D721Med (cell line): ENCODE results near the gene CMBL.

Experiments
- DNase-seq: peaks from one replicate; pipeline ENCODE4 v3.0.0; 2011; ENCODE audit warnings: low spot score; ENCODE audit not compliant: insufficient read length
- FAIRE-seq: peaks from 2 replicates; lab custom pipeline; 2011; peaks lifted over from hg19 to GRCh38; lab: Jason Lieb, UNC
- CTCF ChIP-seq: IDR thresholded peaks from 2 replicates; pipeline ENCODE4 v1.5.1; 2012; ENCODE audit warnings: mild to moderate bottlenecking, control low read depth; ENCODE audit not compliant: insufficient read depth; ENCODE audit errors: missing control alignments

Gene CMBL

GRCh38 chr5:10306114-10306513 is 1.6 kb downstream of the CMBL start:
- no peak for FAIRE-seq
- no peak for TF ChIP-seq CTCF
- DNase-seq = no peak

GRCh38 chr5:10304932-10305331 is 2.8 kb downstream of the CMBL start:
- no peak for TF ChIP-seq CTCF
- DNase-seq = no peak
- no peak for FAIRE-seq

- FAIRE-seq = no peak
- no peak for TF ChIP-seq CTCF
- no peak for DNase-seq
These were observed 4.0 kb downstream of the CMBL start for GRCh38 chr5:10303699-10304170.

GRCh38 chr5:10303201-10303600 is 4.5 kb downstream of the CMBL start:
- FAIRE-seq (no peak), DNase-seq (no peak)
- no peak for TF ChIP-seq CTCF

GRCh38 chr5:10301842-10302610 is 5.7 kb downstream of the CMBL start:
- FAIRE-seq = no peak
- TF ChIP-seq CTCF = no peak
- no peak for DNase-seq

GRCh38 chr5:10301266-10301665 is 6.4 kb downstream of the CMBL start:
- TF ChIP-seq CTCF = no peak
- DNase-seq (no peak), FAIRE-seq (no peak)

- DNase-seq (no peak), FAIRE-seq (no peak)
- no peak for TF ChIP-seq CTCF
These were observed 7.5 kb downstream of the CMBL start for GRCh38 chr5:10300246-10300645.
